Hematopoietic multipotent progenitor cell treated with erythropoietin and hydrocortisone succinate and interleukin-3 and kit ligand, for 4 days (in vitro differentiated cells): ENCODE measurements around the gene CCDC12.

Experiments used
- DNase-seq: peaks from one replicate; pipeline ENCODE4 v3.0.0-alpha.2; 2015

Gene CCDC12

DNA sequence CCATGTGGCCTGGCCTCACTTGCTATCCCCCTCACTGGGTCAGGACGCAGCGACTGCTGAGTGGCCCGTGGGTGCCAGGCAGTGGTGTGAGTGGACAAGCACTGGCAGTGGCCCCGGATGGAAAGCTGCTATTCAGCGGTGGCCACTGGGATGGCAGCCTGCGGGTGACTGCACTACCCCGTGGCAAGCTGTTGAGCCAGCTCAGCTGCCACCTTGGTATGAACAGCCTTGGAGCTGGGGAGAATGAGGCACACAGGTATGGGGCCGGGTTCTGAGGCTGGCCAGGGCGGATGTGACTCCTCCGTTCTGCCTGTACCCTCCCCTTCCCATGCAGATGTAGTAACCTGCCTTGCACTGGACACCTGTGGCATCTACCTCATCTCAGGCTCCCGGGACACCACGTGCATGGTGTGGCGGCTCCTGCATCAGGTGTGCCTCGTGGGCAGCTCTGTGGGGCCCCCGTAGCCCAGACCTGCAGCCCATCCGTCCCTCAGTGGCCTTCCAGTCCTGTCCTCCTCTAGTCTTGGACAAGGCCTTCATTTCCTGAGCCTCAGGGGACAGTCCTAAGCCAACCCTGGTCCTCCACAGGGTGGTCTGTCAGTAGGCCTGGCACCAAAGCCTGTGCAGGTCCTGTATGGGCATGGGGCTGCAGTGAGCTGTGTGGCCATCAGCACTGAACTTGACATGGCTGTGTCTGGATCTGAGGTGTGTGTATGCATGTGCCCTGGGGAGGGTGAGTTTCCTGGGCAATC, 31.1 kb upstream of the CCDC12 start:
- no peak for DNase-seq

DNA sequence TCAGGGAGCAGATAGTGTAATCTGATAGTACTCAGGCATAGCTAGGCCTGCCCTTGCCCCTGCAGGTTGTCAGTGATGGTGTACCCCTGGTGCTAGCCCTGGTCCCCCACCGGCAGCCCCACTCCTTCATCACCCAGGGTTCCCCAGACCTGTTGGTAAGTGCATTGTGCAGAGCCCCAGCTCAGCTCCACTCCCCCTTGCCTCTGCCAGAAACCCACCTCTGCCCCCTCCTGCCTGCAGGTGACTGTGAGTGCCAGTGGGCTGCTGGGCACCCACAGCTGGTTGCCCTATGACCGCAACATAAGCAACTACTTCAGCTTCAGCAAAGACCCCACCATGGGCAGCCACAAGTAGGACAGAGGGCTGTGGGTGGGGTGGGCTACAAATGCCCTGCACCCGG, 30.5 kb upstream of the CCDC12 start:
- DNase-seq = no peak

DNA sequence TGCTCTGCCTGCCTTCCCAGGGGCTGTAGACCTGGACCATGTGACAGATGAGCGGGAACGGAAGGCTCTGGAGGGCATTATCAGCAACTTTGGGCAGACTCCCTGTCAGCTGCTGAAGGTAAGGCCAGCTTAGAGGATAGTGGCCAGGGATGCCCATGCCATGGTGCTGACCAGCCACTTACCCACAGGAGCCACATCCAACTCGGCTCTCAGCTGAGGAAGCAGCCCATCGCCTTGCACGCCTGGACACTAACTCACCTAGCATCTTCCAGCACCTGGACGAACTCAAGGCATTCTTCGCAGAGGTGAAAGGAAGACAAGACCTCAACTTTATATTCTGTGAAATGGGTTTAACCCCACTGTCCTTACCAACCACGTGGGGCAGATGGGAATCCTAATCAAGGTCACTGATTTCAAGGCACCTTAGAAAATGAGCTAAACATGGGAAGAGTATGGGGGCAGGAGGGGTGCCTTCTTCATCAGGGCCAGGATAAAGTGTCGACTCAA, 29.7 kb upstream of the CCDC12 start:
- no peak for DNase-seq

DNA sequence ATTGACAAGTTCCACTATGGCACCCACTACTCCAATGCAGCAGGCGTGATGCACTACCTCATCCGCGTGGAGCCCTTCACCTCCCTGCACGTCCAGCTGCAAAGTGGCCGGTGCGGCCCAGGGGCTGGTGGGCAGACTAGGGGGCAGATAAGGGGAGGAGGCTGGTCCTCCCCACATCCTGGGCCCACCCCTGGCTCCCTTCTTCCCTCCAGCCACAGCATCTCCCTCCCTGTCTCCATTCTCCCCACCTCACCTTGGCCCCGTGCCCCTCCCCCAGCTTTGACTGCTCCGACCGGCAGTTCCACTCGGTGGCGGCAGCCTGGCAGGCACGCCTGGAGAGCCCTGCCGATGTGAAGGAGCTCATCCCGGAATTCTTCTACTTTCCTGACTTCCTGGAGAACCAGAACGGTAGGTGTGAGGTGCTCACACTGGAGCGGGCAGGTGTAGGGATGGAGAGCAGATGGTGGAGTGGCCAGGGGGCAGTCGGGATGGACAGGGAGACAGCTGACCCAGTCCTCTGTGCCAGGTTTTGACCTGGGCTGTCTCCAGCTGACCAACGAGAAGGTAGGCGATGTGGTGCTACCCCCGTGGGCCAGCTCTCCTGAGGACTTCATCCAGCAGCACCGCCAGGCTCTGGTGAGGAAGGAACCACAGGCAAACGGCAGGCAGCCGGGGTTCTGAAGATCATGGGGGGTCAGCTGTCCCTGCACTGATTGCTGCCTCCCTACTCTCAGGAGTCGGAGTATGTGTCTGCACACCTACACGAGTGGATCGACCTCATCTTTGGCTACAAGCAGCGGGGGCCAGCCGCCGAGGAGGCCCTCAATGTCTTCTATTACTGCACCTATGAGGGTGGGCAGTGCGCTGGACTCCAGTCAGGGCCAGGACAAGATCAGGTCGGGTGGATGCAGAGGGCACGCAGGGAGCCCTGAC, 28.9 kb upstream of the CCDC12 start:
- no peak for DNase-seq

DNA sequence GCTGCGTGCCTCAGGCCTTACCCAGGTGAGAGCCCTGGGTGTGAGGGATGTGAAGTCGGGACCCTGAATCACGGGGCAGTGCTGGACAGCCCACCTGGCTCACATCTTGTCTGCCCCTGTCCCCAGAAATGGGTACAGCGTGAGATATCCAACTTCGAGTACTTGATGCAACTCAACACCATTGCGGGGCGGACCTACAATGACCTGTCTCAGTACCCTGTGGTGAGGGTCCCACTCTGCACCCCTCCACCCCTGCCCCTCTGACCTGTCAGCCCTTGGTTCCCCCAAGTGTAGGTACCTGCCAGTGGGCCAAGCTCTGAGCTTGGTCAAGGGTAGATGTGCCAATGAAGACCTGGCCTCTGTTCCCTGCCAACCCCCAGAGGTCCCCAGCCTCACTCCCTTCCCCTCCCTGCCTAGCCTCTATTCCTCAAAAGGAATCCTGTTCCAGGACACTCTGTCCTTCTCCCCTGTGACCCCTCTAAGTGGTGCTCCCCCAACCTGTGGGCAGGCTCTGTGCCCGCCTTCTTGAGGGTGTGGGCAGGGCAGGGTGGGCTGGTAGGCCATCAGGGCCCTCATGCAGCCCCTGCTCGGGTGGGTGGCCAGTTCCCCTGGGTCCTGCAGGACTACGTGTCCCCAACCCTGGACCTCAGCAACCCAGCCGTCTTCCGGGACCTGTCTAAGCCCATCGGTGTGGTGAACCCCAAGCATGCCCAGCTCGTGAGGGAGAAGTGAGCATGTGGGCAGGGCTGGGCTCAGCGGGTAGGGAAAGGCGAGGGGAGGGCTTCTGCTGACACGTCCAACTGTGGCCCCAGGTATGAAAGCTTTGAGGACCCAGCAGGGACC, 28.0 kb upstream of the CCDC12 start:
- no peak for DNase-seq

DNA sequence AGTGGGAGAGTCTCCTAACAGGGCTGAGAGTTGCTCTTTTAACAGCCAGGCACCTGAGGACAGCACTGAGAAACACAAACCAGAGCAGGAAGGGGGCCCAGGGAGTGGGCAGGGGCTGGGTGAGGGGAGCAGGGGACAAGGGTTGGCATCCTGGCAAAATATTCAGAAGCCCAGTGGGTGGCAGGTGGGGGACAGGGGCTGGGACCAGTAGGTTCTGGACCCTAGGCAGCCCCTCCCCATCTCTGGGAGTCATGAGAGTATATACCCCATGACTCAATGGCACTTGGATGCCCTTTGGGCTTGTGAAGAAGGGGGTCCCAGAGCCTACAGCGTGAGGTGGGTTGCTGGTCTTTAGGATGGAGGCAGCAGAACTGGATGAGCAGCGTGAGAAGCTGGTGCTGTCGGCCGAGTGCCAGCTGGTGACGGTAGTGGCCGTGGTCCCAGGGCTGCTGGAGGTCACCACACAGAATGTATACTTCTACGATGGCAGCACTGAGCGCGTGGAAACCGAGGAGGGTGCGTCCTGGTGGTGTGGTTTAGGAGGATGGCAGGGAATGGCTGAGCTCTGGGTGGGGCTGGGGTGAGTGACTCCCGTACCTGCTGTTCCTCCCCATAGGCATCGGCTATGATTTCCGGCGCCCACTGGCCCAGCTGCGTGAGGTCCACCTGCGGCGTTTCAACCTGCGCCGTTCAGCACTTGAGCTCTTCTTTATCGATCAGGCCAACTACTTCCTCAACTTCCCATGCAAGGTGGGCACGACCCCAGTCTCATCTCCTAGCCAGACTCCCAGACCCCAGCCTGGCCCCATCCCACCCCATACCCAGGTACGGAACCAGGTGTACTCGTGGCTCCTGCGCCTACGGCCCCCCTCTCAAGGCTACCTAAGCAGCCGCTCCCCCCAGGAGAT, 27.2 kb upstream of the CCDC12 start:
- no peak for DNase-seq

DNA sequence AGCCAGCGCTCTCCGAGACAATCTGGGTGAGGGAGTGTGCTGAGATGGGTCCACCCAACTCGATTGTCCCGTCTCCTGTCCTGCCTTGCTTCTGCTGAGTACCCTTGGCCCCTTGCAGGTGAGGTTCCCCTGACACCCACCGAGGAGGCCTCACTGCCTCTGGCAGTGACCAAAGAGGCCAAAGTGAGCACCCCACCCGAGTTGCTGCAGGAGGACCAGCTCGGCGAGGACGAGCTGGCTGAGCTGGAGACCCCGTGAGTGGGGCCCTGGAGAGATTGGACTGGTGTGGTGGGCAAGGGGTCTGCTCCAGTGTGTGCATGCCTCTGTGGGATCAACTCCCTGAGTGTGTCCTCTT, 26.5 kb upstream of the CCDC12 start:
- DNase-seq = no peak

DNA sequence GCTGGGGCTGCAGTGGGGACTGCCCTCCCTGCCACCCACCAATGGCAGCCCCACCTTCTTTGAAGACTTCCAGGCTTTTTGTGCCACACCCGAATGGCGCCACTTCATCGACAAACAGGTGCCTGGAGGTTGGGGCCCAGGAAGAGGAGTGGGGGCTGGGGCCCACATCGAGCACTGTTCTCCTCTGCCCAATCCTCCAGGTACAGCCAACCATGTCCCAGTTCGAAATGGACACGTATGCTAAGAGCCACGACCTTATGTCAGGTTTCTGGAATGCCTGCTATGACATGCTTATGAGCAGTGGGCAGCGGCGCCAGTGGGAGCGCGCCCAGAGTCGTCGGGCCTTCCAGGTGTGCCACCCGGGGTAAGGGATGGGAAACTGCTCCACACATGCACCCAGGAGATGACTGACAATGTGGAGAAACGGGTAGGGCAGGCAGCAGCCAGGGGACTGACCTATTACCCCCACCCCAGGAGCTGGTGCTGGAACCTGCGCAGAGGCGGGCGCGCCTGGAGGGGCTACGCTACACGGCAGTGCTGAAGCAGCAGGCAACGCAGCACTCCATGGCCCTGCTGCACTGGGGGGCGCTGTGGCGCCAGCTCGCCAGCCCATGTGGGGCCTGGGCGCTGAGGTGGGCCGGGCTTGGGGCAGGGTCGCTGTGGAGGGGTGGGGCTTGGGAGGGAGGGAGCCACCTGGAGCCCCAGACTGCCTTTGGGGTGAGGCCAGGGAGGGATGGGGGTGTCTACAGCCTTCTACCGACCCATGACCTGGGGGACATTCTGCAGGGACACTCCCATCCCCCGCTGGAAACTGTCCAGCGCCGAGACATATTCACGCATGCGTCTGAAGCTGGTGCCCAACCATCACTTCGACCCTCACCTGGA, 25.9 kb upstream of the CCDC12 start:
- DNase-seq = no peak

DNA sequence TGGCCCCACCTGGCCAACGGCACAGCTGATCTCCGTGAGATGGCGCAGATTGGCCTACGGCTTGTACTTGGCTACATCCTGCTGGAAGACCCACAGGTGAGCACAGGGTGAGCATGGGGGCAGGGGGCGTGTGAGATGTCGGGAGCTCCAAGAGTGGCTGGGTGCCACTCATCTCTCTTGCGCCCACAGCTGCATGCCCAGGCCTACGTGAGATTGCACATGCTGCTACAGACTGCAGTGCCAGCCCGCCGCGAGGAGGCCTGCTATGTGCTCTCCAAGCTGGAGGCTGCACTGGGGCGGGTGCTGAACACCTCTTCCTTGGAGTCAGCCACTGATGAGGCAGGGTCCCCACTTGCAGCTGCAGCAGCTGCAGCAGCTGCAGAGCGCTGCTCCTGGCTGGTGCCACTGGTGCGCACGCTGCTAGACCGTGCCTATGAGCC, 25.2 kb upstream of the CCDC12 start:
- no peak for DNase-seq

DNA sequence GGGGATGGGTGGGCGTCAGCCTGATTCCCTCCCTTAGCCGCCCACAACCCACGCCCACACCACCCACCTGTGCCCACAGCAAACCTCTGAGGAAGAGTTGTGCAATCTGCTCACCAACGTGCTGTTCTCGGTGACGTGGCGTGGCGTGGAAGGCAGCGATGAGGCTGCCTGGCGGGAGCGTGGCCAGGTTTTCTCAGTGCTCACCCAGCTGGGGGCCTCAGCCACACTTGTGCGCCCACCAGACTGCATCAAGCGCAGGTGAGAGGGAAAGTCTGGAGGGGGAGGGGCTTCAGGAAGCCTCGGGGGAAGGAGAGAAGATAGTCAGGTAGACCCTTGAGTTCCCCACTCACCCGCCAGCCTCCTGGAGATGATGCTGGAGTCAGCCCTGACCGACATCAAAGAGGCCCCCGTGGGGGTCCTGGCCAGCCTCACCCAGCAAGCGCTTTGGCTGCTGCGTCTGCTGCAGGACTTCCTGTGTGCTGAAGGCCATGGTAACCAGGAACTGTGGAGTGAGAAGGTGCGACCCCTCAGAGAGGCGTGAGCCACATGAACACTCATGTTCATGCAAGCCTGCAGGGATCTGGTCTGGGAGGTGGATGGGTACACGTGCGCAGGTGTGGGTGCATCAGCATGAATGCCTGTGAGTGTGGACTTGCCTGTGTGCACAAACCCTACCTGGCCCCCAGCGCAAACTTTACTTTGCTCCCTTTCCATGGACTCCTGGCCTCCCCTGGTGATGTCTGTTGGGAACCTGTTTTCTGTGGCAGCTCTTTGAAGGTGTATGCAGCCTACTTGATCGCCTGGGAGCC, 24.6 kb upstream of the CCDC12 start:
- no peak for DNase-seq

DNA sequence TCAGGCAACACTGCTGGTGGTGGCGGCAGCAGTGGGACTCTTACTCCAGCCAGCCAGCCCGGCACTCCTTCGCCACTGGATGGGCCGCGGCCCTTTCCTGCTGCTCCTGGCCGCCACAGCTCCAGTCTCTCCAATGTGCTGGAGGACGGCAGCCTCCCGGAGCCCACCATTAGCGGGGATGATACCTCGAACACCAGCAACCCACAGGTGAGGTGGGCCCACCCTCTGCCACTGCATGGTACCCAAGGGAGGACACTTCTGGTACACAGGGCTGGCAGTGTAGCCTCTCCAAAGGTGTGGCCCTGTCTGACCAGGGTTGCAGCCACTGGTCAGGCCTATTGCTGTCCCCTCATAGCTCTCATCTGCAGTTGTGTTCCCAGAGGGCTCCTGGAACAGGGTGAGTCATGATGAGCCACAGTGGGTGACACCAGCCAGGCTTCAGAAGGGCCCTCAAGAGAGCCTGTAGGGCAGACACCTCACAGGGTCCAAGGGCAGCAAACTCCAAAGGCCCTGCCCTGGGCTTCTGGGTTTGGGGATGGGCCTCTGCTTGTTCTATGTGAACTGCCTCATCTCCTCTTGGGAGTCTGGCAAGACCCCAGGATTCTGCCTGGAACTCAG, 23.8 kb upstream of the CCDC12 start:
- DNase-seq = no peak

DNA sequence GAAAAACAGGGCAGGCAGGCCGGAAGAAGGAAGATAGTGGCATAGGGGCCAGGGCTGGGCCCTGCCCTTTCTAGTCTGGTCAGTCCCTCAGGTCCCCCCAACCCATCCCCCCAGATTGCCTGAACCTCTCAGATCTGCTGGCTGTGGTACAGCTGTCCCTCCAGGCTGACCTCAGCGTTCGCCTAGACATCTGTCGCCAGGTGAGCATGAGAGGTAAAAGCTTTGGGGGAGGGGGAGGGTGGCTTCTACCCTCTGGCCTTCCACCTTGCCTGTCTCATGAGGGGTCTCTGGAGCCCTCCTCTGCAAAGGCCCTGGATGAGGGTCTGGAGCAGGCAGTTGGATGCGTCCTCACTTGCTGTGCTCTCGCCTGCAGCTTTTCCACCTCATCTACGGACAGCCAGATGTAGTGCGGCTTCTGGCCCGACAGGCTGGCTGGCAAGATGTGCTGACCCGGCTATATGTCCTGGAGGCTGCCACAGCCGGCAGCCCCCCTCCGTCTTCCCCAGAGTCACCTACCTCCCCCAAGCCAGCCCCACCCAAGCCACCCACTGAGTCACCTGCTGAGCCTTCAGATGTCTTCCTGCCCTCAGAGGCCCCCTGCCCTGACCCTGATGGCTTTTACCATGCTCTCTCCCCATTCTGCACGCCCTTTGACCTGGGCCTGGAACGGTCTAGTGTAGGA, 23.1 kb upstream of the CCDC12 start:
- no peak for DNase-seq

DNA sequence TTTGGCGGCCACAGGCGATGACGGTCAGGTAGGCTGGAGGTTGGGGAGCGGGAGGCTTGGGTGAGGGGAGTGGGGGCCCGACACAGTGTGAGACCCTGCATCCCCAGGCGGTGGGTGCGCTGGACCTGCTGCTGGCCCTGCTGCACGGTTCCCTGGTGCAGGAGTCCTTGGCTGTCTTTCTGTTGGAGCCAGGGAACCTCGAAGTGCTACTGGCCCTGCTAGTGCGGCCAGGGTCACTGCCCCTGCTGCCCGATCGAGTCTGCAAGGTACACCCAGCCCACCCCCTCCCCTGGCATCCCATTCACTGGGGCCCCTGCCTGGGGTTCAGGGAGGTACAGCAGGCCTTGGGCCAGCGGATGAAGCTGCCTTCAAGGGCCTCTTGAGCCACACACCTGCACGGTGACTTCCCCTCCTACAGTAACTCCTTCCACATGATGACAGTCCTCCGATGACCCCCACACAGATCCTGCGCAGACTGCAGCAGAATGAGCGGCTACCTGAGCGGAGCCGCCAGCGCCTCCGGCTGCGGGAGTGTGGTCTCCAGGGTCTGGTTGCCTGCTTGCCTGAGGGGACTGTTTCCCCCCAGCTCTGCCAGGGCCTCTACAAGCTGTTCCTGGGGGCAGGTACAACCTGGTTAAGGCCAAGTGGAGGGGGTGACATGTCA, 22.4 kb upstream of the CCDC12 start:
- DNase-seq = no peak

DNA sequence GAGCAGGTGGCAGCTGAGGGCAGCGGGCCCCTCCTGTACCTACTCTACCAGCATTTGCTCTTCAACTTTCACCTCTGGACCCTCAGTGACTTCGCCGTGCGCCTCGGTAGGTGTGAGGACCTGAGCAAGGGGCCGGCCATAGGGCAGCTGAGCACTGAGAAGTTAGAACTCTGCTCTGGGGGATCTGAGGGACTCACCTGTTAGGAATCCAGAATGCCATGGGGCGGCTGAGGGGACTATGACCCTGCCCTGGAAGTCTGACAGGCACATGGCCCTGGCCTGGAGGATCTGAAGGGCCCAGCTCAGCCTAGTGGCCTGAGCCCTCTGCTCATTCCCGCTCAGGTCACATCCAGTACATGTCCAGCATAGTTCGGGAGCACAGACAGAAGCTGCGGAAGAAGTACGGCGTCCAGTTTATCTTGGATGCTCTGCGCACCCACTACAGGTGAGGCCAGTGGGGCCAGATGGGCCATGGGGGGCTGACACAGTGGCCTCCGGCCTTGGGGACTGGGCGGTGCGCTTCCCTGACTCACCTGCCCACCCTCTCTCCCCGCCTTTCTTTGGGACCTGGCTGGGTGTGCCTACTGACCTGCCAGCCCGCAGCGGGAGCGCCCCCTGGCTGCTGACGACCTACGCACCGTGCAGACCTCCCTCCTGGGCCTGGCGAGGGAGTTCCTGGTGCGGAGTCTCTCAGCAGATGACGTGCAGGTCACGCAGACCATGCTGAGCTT, 21.7 kb upstream of the CCDC12 start:
- peak; percentile 83 for DNase-seq

DNA sequence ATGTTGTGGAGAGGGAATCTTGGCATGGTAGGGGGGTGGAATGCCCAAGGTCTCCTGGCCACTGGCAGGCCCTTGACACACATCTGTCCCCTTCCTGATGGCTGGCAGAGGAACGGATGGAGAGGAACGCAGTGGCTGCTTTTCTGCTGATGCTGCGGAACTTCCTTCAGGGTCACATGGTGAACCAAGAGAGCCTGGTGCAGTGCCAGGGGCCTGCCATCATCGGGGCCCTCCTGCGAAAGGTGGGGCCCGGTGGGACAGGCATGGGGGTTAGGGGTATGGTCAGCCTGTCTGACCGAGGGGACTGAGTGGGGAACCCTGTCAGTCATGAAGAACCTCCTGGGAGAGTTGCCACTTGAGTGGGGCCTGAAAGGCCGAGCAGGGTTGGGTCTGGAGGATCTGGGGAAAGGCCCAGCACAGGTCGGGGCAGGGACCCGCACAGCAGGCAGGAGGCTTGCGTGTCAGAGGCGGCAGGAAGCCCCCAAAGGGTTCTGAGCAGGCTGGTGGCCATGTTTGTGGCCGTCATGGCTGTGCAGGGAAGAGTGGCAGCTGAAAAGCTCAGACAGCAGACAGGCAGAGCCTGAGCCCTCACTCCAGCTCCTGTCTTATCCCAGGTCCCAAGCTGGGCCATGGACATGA, 21.0 kb upstream of the CCDC12 start:
- DNase-seq = no peak

DNA sequence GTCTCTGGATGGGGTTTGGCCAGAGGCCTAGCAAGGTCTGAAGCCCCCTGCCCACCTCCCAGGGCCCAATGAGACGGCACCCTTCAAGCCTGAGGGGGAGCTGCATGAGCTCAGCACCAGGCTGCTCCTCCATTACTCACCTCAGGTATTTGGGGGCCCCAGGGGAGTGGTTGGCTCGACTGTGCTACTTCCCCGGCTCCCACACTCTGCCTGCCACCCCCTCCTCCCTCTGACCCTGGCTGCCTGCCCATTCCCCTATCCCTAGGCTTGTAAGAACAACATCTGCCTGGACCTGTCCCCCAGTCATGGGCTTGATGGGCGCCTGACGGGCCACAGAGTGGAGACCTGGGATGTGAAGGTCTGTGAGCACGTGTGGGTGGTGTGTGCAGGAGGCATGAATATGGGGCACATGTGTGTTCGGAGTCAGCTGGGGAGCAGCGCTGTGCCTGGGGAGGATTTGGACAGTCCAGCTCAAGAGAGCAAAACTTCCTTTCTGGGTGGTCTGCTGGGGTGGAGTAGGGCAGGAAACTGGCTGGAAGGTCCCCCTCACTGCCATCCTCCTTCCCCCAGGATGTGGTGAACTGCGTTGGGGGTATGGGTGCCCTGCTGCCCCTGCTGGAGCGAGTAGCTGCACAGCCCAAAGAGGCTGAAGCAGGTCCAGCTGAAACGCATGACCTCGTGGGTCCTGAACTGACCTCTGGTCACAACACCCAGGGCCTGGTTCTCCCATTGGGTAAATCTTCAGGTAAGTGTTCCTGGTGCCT, 20.3 kb upstream of the CCDC12 start:
- DNase-seq = no peak
